ENCODE measurements around the gene FLRT1.

Gene FLRT1

DNA sequence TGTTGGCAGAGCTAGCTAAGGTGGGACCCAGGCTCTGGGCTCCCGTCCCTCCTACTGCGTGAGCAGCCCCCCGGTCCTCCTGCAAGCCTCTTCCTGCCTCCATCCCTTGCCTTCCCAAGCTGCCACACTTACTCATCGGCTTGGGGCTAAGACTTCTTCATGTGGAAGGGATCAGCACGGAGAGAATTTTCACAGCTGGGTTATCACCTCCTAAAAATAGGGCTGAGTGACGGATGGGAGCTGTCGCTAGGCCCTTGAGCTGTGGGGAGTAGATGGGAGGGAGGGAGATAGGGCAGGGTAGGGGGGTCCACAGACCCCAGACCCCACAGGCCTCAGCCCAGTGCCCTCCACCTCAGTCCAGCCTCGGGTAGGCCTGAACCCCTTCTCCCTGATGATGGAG lies 41.0 kb downstream of the FLRT1 start:
- TF ChIP-seq ZFX (IDR thresholded peaks at IDR 0.05; ENCODE audit: borderline replicate concordance): no peak
- no peak for TF ChIP-seq CTCF (IDR thresholded peaks at IDR 0.05)

GRCh38 chr11:64077607-64078006 lies 41.9 kb downstream of the FLRT1 start:
- TF ChIP-seq CTCF (IDR thresholded peaks at IDR 0.05) (no peak), ZFX (IDR thresholded peaks at IDR 0.05; ENCODE audit: borderline replicate concordance) (no peak)
- no peak overlapping the region for H3K27ac ChIP-seq

More for the DNA sequence above, 41.0 kb downstream of the FLRT1 start:
- H3K27ac ChIP-seq: no peak overlapping the region

- no peak overlapping the region for H3K27ac ChIP-seq
- TF ChIP-seq ZFX (IDR thresholded peaks at IDR 0.05; ENCODE audit: borderline replicate concordance) (no peak), CTCF (IDR thresholded peaks at IDR 0.05) (no peak)
These were observed 42.6 kb downstream of the FLRT1 start for GRCh38 chr11:64078284-64078683.

DNA sequence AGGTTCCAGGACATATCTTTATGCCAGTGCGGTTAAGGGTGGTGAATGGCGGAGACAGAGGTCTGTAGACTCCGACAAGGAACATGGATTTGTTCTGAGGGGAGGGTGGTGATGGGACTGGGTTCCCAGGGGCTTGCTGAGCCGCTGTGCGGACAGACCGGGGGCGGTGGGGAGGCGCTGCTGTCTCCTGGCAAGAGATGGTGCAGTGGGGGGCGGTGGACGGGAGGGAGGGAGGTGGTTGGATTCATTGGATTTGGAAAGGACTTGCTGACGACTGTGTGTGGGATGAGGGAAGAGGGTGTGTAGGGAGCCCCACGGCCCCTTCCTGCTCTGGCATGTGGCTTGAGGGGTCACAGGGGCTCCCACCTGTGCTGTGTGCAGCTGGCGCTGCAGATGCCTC lies 43.2 kb downstream of the FLRT1 start:
- no peak overlapping the region for H3K27ac ChIP-seq
- no peak for TF ChIP-seq CTCF (IDR thresholded peaks at IDR 0.05)
- no peak for TF ChIP-seq ZFX (IDR thresholded peaks at IDR 0.05; ENCODE audit: borderline replicate concordance)

GRCh38 chr11:64080390-64080789 lies 44.7 kb downstream of the FLRT1 start:
- TF ChIP-seq CTCF (IDR thresholded peaks at IDR 0.05) (no peak), ZFX (IDR thresholded peaks at IDR 0.05; ENCODE audit: borderline replicate concordance) (no peak)

DNA sequence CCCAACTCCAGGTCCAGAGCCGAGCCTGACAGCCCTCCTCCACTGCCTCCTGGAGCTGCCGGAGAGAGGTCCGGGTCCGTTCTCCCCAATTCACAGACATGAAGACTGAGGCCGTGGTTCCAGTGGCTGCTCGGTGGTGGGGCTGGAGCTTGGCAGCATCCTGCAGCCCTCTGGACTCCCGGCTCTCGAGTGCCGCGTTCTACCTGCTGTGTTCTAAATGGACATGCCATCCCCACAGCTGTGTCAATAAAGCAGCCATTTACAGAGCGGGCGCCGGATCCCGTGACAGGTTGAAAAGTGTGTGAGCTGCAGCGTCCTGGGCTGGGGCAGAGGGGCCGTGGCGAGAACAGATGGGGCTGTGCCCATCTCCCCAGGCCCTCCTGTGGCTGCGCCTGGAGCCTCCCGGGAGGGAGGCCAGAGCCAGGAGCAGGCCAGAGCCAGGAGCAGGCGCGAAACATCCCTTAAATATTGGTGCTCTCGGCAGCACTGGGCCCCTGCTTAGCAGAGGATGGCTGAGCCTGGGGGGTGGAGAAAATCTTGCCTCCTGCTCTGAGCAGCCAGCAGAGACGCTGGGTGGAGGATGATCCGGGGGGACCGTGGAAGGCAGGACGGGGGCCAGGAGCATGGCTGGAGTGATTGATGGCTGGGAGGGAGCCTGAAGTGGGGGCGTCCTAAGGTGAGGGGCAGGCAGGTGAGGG lies 46.2 kb downstream of the FLRT1 start:
- H3K27ac ChIP-seq: no peak overlapping the region
- no peak for TF ChIP-seq CTCF (IDR thresholded peaks at IDR 0.05)
- no peak for TF ChIP-seq ZFX (IDR thresholded peaks at IDR 0.05; ENCODE audit: borderline replicate concordance)

More at GRCh38 chr11:64080390-64080789, 44.7 kb downstream of the FLRT1 start:
- no peak overlapping the region for H3K27ac ChIP-seq

DNA sequence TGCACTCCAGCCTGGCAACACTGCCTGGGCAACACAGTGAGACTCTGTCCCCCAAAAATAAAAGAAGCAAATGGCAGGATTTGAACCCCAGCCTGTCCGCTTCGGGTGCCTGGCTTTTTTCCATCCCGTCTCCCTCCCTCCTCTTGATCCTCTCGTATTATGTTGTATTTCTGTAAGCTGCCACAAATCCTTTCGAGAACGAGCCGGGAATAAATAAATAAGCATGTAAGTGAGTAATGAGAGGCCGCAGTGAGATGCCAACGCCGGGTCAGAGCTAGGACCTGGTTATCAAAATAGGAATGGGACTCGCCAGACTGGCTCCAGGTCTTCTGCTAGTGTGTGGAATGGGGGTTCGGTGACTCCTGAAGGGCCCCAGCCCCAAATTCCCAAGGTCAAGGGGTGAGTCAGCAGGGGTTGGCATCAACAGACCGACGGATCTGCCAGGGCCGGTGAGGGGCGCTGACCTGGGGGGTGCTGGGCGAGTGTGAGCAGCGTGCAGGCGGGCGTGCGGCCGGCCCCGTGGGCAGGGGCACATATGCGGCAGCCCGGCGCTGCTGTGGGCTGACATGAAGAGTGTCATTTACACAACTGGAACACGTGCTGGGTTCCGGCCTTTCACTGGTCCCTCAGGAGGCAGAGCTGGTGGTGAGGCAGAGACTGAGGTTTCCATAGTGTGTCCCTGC lies 47.8 kb downstream of the FLRT1 start:
- H3K27ac ChIP-seq: no peak overlapping the region
- TF ChIP-seq CTCF (IDR thresholded peaks at IDR 0.05) (no peak), ZFX (IDR thresholded peaks at IDR 0.05; ENCODE audit: borderline replicate concordance) (no peak)

All from 22Rv1 (cell line).